ENCODE data around the gene NAPG.
A peak's percentile ranks its signal among the peaks of the same experiment; 100 is the strongest.

The NAPG gene

DNA sequence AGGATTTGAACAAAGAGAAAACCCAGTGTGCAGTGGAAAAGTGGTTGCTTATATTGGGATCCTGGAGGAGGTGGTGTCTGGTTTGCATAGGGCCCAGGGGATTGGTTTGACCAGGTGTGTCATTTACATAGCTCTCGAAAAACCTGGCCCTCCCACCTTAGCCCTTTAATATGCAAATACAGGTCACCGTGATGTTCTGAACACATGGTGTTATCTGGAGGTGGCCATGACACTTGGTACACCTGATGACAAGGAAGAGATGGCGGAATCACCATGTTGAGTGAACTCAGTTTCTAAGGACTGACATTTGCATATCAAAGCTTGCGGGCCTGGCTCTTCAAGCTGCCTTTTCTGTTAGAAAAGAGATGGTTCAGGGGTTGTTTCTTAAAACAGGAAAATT, 2.3 kb upstream of the NAPG start:
- no peak overlapping the region for H3K4me3 ChIP-seq (replicated peaks; ENCODE audit: insufficient read depth, low read length)
- DNase-seq (ENCODE audit: low read depth in 1 of 2, low spot score in 1 of 2): no peak
- no peaks in the 10 kb centered on the region for H3K27me3 ChIP-seq (ENCODE audit: insufficient read depth, poor library complexity, severe bottlenecking)
- no peak overlapping the region for H3K27ac ChIP-seq (replicated peaks)
- TF ChIP-seq SPI1 (IDR thresholded peaks at IDR 0.05; ENCODE audit: borderline replicate concordance, low read depth): no peak
- TF ChIP-seq GABPA (IDR thresholded peaks at IDR 0.05; ENCODE audit: low read depth): no peak
- TF ChIP-seq POLR2AphosphoS5 (IDR thresholded peaks at IDR 0.05; ENCODE audit: low read depth): no peak
- TF ChIP-seq, protein P1, sequence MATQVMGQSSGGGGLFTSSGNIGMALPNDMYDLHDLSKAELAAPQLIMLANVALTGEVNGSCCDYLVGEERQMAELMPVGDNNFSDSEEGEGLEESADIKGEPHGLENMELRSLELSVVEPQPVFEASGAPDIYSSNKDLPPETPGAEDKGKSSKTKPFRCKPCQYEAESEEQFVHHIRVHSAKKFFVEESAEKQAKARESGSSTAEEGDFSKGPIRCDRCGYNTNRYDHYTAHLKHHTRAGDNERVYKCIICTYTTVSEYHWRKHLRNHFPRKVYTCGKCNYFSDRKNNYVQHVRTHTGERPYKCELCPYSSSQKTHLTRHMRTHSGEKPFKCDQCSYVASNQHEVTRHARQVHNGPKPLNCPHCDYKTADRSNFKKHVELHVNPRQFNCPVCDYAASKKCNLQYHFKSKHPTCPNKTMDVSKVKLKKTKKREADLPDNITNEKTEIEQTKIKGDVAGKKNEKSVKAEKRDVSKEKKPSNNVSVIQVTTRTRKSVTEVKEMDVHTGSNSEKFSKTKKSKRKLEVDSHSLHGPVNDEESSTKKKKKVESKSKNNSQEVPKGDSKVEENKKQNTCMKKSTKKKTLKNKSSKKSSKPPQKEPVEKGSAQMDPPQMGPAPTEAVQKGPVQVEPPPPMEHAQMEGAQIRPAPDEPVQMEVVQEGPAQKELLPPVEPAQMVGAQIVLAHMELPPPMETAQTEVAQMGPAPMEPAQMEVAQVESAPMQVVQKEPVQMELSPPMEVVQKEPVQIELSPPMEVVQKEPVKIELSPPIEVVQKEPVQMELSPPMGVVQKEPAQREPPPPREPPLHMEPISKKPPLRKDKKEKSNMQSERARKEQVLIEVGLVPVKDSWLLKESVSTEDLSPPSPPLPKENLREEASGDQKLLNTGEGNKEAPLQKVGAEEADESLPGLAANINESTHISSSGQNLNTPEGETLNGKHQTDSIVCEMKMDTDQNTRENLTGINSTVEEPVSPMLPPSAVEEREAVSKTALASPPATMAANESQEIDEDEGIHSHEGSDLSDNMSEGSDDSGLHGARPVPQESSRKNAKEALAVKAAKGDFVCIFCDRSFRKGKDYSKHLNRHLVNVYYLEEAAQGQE (IDR thresholded peaks at IDR 0.05; ENCODE audit: insufficient replicate concordance, low read depth): no peak
- TF ChIP-seq, protein P2, sequence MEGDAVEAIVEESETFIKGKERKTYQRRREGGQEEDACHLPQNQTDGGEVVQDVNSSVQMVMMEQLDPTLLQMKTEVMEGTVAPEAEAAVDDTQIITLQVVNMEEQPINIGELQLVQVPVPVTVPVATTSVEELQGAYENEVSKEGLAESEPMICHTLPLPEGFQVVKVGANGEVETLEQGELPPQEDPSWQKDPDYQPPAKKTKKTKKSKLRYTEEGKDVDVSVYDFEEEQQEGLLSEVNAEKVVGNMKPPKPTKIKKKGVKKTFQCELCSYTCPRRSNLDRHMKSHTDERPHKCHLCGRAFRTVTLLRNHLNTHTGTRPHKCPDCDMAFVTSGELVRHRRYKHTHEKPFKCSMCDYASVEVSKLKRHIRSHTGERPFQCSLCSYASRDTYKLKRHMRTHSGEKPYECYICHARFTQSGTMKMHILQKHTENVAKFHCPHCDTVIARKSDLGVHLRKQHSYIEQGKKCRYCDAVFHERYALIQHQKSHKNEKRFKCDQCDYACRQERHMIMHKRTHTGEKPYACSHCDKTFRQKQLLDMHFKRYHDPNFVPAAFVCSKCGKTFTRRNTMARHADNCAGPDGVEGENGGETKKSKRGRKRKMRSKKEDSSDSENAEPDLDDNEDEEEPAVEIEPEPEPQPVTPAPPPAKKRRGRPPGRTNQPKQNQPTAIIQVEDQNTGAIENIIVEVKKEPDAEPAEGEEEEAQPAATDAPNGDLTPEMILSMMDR (IDR thresholded peaks at IDR 0.05; ENCODE audit: insufficient read depth, low read length): no peak

DNA sequence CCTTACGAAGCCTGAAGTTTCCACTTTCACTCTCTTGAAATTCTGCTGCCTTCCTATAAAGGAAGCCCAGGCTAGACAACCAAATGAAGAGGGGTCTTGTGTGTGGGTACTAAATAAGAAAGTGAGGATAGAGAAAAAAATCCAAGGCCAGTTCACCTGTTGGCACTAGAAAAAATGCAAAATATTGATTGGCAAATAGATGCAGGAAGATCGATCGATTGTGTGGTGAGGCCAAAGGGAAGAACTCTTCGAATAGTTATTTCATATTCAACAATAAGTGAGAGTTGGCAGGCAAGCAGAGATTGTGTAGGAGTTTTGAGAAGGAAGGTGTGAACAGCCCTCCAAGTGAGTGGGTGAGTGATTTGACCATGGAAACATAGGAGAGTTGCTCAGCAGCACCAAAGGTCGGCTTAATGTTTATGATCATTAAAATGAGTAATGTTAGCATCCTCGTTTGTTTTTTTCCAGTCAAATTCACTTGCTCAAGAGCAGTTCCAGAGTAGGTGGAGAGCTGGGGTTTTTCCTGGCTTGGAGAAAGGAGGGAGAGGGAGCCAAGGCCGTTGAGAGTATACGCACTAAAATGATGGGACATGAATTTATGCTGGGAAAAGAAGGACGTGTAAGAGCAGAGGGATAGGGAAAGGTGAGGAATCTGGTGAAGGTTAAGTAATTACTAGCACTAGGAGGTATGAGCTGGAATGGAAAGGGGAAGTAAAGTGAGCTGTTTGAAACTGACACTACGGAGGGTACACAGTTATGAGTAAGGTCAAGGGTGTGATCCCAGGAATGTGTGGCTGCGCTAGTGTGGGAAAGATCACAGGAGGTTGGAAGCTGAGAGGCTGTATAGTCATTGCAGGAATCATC, 1.1 kb upstream of the NAPG start:
- peak; percentile 65 to 73 for DNase-seq (ENCODE audit: low read depth in 1 of 2, low spot score in 1 of 2)
- no peaks in the 10 kb centered on the region for H3K27me3 ChIP-seq (ENCODE audit: insufficient read depth, poor library complexity, severe bottlenecking)
- peak overlapping the region; percentile 69 for H3K4me3 ChIP-seq (replicated peaks; ENCODE audit: insufficient read depth, low read length)
- TF ChIP-seq GABPA (IDR thresholded peaks at IDR 0.05; ENCODE audit: low read depth) (no peak), POLR2AphosphoS5 (IDR thresholded peaks at IDR 0.05; ENCODE audit: low read depth) (0 out of 2 replicates have a peak, but pooled peaks have one; percentile 40), SPI1 (IDR thresholded peaks at IDR 0.05; ENCODE audit: borderline replicate concordance, low read depth) (no peak)
- TF ChIP-seq, protein P2 (IDR thresholded peaks at IDR 0.05; ENCODE audit: insufficient read depth, low read length): no peak
- TF ChIP-seq, protein P1 (IDR thresholded peaks at IDR 0.05; ENCODE audit: insufficient replicate concordance, low read depth): no peak
- peak overlapping the region; percentile 74 for H3K27ac ChIP-seq (replicated peaks)

DNA sequence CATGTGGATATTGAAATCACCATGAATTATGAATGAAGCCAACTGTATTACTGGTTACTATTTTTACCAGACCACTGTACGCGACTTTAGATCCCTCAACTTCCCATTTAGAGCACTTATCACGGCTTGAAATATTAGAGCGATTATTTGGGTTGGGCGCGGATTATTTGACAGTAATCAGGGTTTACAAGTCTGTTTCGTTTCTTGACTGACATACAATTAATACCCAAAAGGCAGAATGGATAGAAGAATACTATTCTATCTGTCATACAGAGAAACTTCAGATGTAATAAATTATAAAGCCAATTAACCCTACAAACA, 496 bp upstream of the NAPG start:
- no peak for DNase-seq (ENCODE audit: low read depth in 1 of 2, low spot score in 1 of 2)
- peak overlapping the region; percentile 69 for H3K4me3 ChIP-seq (replicated peaks; ENCODE audit: insufficient read depth, low read length)
- H3K27ac ChIP-seq (replicated peaks): peak overlapping the region; percentile 74
- H3K27me3 ChIP-seq (ENCODE audit: insufficient read depth, poor library complexity, severe bottlenecking): no peaks in the 10 kb centered on the region
- TF ChIP-seq, protein P2 (IDR thresholded peaks at IDR 0.05; ENCODE audit: insufficient read depth, low read length): no peak
- no peak for TF ChIP-seq GABPA (IDR thresholded peaks at IDR 0.05; ENCODE audit: low read depth)
